Keratinocyte (primary cell): ENCODE measurements around the gene KCNH8.

Source experiments
- EZH2 ChIP-seq: IDR thresholded peaks from one replicate; pipeline ENCODE4 v1.6.1; 2012; ENCODE audit warnings: inconsistent platforms, mild to moderate bottlenecking, low read length, moderate library complexity
- TF ChIP-seq, protein P1 (sequence below), 3 experiments: IDR thresholded peaks in 1 of 3; conservative IDR thresholded peaks in 1 of 3; optimal IDR thresholded peaks in 1 of 3; 2 replicates in 2 of 3; 3 replicates in 1 of 3; pipeline versions ENCODE3 to v1.5.1; 2011; ENCODE audit warnings: low read length in 3 of 3, mild to moderate bottlenecking in 3 of 3, moderate library complexity in 2 of 3, control low read depth in 1 of 3, inconsistent platforms in 1 of 3; ENCODE audit not compliant: insufficient read depth in 2 of 3; ENCODE audit errors: extremely low read depth in 1 of 3

DNA sequence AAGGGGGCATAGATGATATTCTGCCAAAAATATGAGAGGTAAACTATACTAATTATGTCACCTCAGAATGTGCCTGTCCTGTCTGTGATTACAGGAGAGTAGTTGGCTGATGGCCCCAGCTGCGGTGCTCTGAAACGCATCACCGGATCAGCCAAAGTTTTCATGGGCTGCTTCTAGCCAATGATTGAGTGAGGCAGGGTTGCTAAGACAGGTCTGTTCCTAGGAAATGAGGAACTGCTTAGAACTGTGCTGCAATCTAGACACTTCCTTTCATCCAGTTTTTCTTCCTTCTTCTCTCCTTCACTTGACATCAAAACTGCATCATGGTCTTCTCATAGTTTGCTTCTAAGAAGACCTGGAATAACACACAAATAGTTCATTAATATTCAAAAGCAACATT, 124.0 kb downstream of the KCNH8 start:
- TF ChIP-seq, protein P1, sequence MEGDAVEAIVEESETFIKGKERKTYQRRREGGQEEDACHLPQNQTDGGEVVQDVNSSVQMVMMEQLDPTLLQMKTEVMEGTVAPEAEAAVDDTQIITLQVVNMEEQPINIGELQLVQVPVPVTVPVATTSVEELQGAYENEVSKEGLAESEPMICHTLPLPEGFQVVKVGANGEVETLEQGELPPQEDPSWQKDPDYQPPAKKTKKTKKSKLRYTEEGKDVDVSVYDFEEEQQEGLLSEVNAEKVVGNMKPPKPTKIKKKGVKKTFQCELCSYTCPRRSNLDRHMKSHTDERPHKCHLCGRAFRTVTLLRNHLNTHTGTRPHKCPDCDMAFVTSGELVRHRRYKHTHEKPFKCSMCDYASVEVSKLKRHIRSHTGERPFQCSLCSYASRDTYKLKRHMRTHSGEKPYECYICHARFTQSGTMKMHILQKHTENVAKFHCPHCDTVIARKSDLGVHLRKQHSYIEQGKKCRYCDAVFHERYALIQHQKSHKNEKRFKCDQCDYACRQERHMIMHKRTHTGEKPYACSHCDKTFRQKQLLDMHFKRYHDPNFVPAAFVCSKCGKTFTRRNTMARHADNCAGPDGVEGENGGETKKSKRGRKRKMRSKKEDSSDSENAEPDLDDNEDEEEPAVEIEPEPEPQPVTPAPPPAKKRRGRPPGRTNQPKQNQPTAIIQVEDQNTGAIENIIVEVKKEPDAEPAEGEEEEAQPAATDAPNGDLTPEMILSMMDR (optimal IDR thresholded peaks at IDR 0.05 in 1 of 3, IDR thresholded peaks at IDR 0.05 in 1 of 3, conservative IDR thresholded peaks at IDR 0.05 in 1 of 3; ENCODE audit: extremely low read depth in 1 of 3, insufficient read depth in 2 of 3, low read length in 3 of 3), result no peak
- TF ChIP-seq EZH2, result no peak
